ENCODE measurements around the gene TMEM63A. TPM values are rescaled to one million over a fixed set of nuclear protein-coding genes. Genes with fewer than 3 reads are reported as not detected.

Gene TMEM63A
- total and polyA plus RNA-seq, 2 donors (not counting 3 experiments of a cell fraction or from before 2014, with no cell fraction given): 28.7 to 41.4 TPM

GRCh38 chr1:225860876-225861441 is 21.2 kb downstream of the TMEM63A start:
- POLR2A ChIA-PET: no interaction called here
- Histone ChIP-seq H3K9me3 (replicated peaks; ENCODE audit: control insufficient read depth, insufficient read depth, low read length) (no peaks in the 10 kb centered on the region), H2AFZ (ENCODE audit: low read depth, low read length) (no peak overlapping the region), H3K9me1 (replicated peaks; ENCODE audit: control insufficient read depth, extremely low read depth, insufficient read depth, low read length) (no peaks in the 10 kb centered on the region), H3K4me1 (ENCODE audit: control insufficient read depth, extremely low read depth, insufficient read depth, low read length) (peaks cover 8% of the 10 kb centered on the region), H3K4me2 (ENCODE audit: insufficient read depth, low read length) (no peak overlapping the region), H3K9ac (replicated peaks; ENCODE audit: extremely low read depth, insufficient read depth, low read length) (no peak overlapping the region), H3K36me3 (ENCODE audit: control insufficient read depth in 2 of 2, extremely low read depth in 1 of 2, insufficient read depth in 2 of 2, low read length in 2 of 2) (peaks cover 0 to 24% of the 10 kb centered on the region in 2 experiments), H3K27me3 (ENCODE audit: control insufficient read depth in 2 of 2, insufficient read depth in 2 of 2, low read length in 2 of 2) (no peaks in the 10 kb centered on the region), H3K27ac (ENCODE audit: insufficient read depth, low read depth, low read length) (no peak overlapping the region), H3K4me3 (replicated peaks in 1 of 3; ENCODE audit: insufficient read depth in 1 of 3, low read depth in 1 of 3, low read length in 3 of 3) (no peak overlapping the region), H4K20me1 (replicated peaks; ENCODE audit: control insufficient read depth, extremely low read depth, insufficient read depth, low read length) (no peaks in the 10 kb centered on the region), H3K79me2 (ENCODE audit: control insufficient read depth, insufficient read depth, low read length) (no peaks in the 10 kb centered on the region)
- no TSS peak for BruUV-seq (replicated peaks)
- FAIRE-seq: no peak
- dilution Hi-C loops (cut with MboI; ENCODE audit: extremely low pct_ligation_motif_present, low sequenced_read_pairs) (no loop called here), intact Hi-C loops (cut with micrococcal nuclease) (no loop called here)
- CTCF ChIA-PET: no interaction called here
- TF ChIP-seq FOS (IDR thresholded peaks at IDR 0.05; ENCODE audit: borderline replicate concordance, insufficient read depth, low read length) (no peak), GATA2 (IDR thresholded peaks at IDR 0.05; ENCODE audit: insufficient read depth, insufficient read length, low read depth, low read length) (no peak), MYC (IDR thresholded peaks at IDR 0.05; ENCODE audit: low read depth, low read length) (no peak), EZH2 (IDR thresholded peaks at IDR 0.05; ENCODE audit: borderline replicate concordance, low read depth, low read length, severe bottlenecking) (no peak), CTCF (IDR thresholded peaks at IDR 0.05; ENCODE audit: extremely low read depth in 1 of 2, insufficient read depth in 1 of 2, low read depth in 1 of 2, low read length in 2 of 2) (no peak), POLR2A (IDR thresholded peaks at IDR 0.05; ENCODE audit: low read depth, low read length) (no peak), MAX (IDR thresholded peaks at IDR 0.05; ENCODE audit: insufficient read depth, insufficient read length) (no peak), JUN (IDR thresholded peaks at IDR 0.05; ENCODE audit: borderline replicate concordance, insufficient read depth, insufficient read length, low read depth) (no peak), POLR2AphosphoS5 (IDR thresholded peaks at IDR 0.05; ENCODE audit: insufficient read depth, low read depth, low read length) (no peak)
- no peak for DNase-seq (ENCODE audit: low read depth, low spot score)

Measured in endothelial cell of umbilical vein (primary cell).